Measurements from ENCODE around the gene MAPK8. TPM values are rescaled to one million over a fixed set of nuclear protein-coding genes. Genes with fewer than 3 reads are reported as not detected.

The MAPK8 gene
- total and polyA plus RNA-seq, 9 of the 15 experiments (the other 6 are each of a cell fraction or from before 2014, with no cell fraction given), result 6.4 to 159 (median 71.0) TPM

- TF ChIP-seq TSC22D4 (tag; IDR thresholded peaks at IDR 0.05) (no peak), ID3 (CRISPR knock-in tag; IDR thresholded peaks at IDR 0.05) (no peak), ID3 (tag; IDR thresholded peaks at IDR 0.05) (peak; percentile 74; the same call in 1 of the 2 replicates), SMAD4 (CRISPR knock-in tag; conservative IDR thresholded peaks at IDR 0.05) (peak; percentile 87), NCOA1 (IDR thresholded peaks at IDR 0.05; ENCODE audit: low read depth) (peak; percentile 34; the same call in 1 of the 2 replicates), CHD4 (IDR thresholded peaks at IDR 0.05; ENCODE audit: insufficient read depth, insufficient replicate concordance, low read depth, low read length, poor library complexity, severe bottlenecking) (no peak), ATF3 (IDR thresholded peaks at IDR 0.05) (no peak), ATF3 (CRISPR knock-in tag; conservative IDR thresholded peaks at IDR 0.05) (no peak), JUNB (CRISPR knock-in tag; conservative IDR thresholded peaks at IDR 0.05) (no peak)
Measured at GRCh38 chr10:48456361-48456804, 149.9 kb downstream of the MAPK8 start (continued).

Data from K562 (cell line).